ENCODE results near the gene CEP41.
"Not testable (repeated sequence)": the region's sequence is repeated elsewhere in the genome, so short reads cannot be mapped to it uniquely, and the experiment has no call there.

DNA sequence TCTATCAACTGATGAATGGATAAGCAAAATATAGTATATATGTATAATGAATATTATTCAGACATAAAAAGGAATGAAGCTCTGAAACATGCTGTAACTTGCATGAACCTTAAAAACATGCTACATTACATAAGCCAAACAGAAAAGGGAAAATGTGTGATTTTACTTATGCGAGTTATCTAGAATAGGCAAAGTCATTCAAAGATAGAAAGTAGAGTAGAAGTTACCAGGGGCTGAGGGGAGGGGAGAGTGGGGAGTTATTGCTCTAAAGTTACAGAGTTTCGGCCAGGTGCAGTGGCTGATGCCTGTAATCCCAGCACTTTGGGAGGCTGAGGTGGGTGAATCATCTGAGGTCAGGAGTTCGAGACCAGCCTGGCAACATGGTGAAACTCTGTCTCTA is 10.5 kb upstream of the CEP41 start:
- not testable (repeated sequence) for TF ChIP-seq CTCF (IDR thresholded peaks at IDR 0.05; ENCODE audit: poor library complexity, severe bottlenecking); MXI1 (conservative IDR thresholded peaks at IDR 0.05; ENCODE audit: poor library complexity, severe bottlenecking); TAF1 (IDR thresholded peaks at IDR 0.05; ENCODE audit: low read depth); EP300 (conservative IDR thresholded peaks at IDR 0.05; ENCODE audit: poor library complexity, severe bottlenecking)

All from neural cell (in vitro differentiated cells).